Measurements from ENCODE around the gene RXRA. TPM values are rescaled to one million over a fixed set of nuclear protein-coding genes. Genes with fewer than 3 reads are reported as not detected.

The RXRA gene
- total RNA-seq, 1 donor from 2014 or later: 52.4 TPM

- no peak for ATAC-seq
Observed at GRCh38 chr9:134455021-134455471, 128.8 kb downstream of the RXRA start.

GRCh38 chr9:134455537-134455933 is 129.3 kb downstream of the RXRA start:
- ATAC-seq: no peak

GRCh38 chr9:134455934-134456755 is 129.9 kb downstream of the RXRA start:
- peak; percentile 58 for ATAC-seq

GRCh38 chr9:134456756-134457305 is 130.6 kb downstream of the RXRA start:
- peak; percentile 6 for ATAC-seq

GRCh38 chr9:134457321-134458206 is 131.3 kb downstream of the RXRA start:
- no peak for ATAC-seq

GRCh38 chr9:134458207-134459108 is 132.2 kb downstream of the RXRA start:
- ATAC-seq: no peak

- no peak for ATAC-seq
Observed at GRCh38 chr9:134459164-134459563, 132.9 kb downstream of the RXRA start.

- ATAC-seq: no peak
Observed at GRCh38 chr9:134459573-134459972, 133.3 kb downstream of the RXRA start.

GRCh38 chr9:134460206-134460605 is 134.0 kb downstream of the RXRA start:
- no peak for ATAC-seq

- ATAC-seq: no peak
Observed at GRCh38 chr9:134460896-134461295, 134.6 kb downstream of the RXRA start.

GRCh38 chr9:134461426-134461982 is 135.2 kb downstream of the RXRA start:
- no peak for ATAC-seq

GRCh38 chr9:134462318-134462717 is 136.1 kb downstream of the RXRA start:
- no peak for ATAC-seq

GRCh38 chr9:134463280-134463679 is 137.0 kb downstream of the RXRA start:
- ATAC-seq: no peak

- ATAC-seq: no peak
Observed at GRCh38 chr9:134466869-134467616, 140.8 kb downstream of the RXRA start.

- no peak for ATAC-seq
Observed at GRCh38 chr9:134468358-134468757, 142.1 kb downstream of the RXRA start.

GRCh38 chr9:134469041-134469875 is 143.0 kb downstream of the RXRA start:
- no peak for ATAC-seq

- ATAC-seq: no peak
Observed at GRCh38 chr9:134472256-134472655, 146.0 kb downstream of the RXRA start.

GRCh38 chr9:134473141-134474054 is 147.1 kb downstream of the RXRA start:
- no peak for ATAC-seq

GRCh38 chr9:134474055-134474370 is 147.8 kb downstream of the RXRA start:
- ATAC-seq: peak; percentile 11
